Measurements from ENCODE around the gene ERP44. TPM values are rescaled to one million over a fixed set of nuclear protein-coding genes. Genes with fewer than 3 reads are reported as not detected.

Gene ERP44
- total and polyA plus RNA-seq, 10 donors, result 9.5 to 21.4 (median 17.2) TPM

DNA sequence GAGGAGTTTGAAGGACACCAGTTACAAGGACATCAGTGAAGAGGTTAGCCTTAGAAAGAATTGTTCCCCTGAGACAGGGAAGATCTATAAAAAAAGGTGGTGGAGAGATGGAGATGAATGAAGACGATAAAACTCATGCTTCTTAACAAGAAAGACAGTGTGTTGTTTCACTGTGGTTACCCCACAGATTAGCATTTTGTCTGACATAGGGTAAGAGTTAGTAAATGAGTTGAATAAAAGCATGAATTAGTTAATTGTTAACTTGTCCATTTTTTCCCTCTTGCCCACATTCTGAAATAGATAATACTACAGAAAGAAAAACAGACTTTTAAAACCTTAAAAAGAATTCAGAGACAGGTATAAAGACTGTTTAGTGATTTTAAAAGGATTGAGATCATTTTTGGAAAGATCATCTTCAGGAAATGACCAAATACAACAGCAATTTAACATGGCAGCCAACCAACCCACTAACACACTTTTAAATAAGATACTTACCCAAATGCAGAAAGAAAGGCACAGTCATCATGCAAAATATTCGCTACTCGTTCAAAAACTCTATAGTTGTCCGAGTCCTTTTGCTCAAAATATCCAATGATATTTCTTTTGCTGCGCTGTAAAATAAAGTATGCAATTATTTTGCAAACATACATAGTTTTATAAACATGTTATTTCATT is 78.5 kb downstream of the ERP44 start:
- DNase-seq, result no peak
- peaks cover 0 to 73% (median 30%) of the 10 kb centered on the region in 6 donors for H3K36me3 ChIP-seq
- intact Hi-C loops (cut with DNase I; ENCODE audit: low total_unique reads), result loop anchor here (10.0 kb wide), 1 partner anchor 305 kb away; no protein-coding TSS in a partner anchor

DNA sequence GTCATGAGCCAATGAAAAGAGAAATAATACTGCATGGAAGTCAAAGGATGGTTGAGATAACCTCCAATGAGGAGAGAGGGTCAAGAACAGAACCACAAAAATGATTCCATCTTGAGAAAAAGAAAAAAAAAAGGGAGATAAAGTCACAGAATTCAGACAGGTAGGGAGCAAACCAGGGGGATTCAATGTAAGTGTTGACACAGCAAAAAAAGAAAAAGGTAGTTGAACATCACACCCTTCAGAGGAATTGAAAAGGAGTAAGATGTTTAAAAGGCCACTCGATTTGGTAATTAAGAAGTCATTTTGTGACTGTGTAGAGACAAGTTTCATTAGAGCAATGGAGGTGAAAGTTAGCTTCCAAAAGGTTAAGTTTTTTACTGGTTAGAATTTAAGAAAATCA is 79.3 kb downstream of the ERP44 start:
- Histone ChIP-seq H3K27ac (no peak overlapping the region), H3K4me3 (no peak overlapping the region), H3K4me1 (no peaks in the 10 kb centered on the region), H3K36me3 (peaks cover 0 to 74% (median 37%) of the 10 kb centered on the region in 6 donors), H3K9me3 (peaks cover 0 to 2% (median 0%) of the 10 kb centered on the region in 8 donors), H3K27me3 (replicated peaks in 1 of 7) (no peaks in the 10 kb centered on the region)
- TF ChIP-seq, protein P1, sequence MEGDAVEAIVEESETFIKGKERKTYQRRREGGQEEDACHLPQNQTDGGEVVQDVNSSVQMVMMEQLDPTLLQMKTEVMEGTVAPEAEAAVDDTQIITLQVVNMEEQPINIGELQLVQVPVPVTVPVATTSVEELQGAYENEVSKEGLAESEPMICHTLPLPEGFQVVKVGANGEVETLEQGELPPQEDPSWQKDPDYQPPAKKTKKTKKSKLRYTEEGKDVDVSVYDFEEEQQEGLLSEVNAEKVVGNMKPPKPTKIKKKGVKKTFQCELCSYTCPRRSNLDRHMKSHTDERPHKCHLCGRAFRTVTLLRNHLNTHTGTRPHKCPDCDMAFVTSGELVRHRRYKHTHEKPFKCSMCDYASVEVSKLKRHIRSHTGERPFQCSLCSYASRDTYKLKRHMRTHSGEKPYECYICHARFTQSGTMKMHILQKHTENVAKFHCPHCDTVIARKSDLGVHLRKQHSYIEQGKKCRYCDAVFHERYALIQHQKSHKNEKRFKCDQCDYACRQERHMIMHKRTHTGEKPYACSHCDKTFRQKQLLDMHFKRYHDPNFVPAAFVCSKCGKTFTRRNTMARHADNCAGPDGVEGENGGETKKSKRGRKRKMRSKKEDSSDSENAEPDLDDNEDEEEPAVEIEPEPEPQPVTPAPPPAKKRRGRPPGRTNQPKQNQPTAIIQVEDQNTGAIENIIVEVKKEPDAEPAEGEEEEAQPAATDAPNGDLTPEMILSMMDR (IDR thresholded peaks at IDR 0.05 in 8 of 11, conservative IDR thresholded peaks at IDR 0.05 in 3 of 11), result no peak
- TF ChIP-seq POLR2AphosphoS5 (IDR thresholded peaks at IDR 0.05) (no peak), POLR2A (IDR thresholded peaks at IDR 0.05) (no peak)
- no peak for DNase-seq
- WGBS, 5 donors, result 89 to 97% (median 94%) methylated on average over 1 of the region's 1 CpG
- intact Hi-C loops (cut with DNase I; ENCODE audit: low total_unique reads), result no loop called here

More for the DNA sequence above, 78.5 kb downstream of the ERP44 start:
- Histone ChIP-seq H3K4me3 (no peak overlapping the region), H3K27ac (no peak overlapping the region), H3K27me3 (replicated peaks in 1 of 7) (no peaks in the 10 kb centered on the region), H3K4me1 (no peaks in the 10 kb centered on the region), H3K9me3 (peaks cover 0 to 8% (median 3%) of the 10 kb centered on the region in 8 donors)
- TF ChIP-seq, protein P1 (IDR thresholded peaks at IDR 0.05 in 8 of 11, conservative IDR thresholded peaks at IDR 0.05 in 3 of 11), result no peak
- no peak for TF ChIP-seq POLR2A (IDR thresholded peaks at IDR 0.05)
- TF ChIP-seq POLR2AphosphoS5 (IDR thresholded peaks at IDR 0.05), result no peak
- 89 to 95% (median 91%) methylated on average over 5 of the region's 5 CpGs for WGBS, 5 donors

DNA sequence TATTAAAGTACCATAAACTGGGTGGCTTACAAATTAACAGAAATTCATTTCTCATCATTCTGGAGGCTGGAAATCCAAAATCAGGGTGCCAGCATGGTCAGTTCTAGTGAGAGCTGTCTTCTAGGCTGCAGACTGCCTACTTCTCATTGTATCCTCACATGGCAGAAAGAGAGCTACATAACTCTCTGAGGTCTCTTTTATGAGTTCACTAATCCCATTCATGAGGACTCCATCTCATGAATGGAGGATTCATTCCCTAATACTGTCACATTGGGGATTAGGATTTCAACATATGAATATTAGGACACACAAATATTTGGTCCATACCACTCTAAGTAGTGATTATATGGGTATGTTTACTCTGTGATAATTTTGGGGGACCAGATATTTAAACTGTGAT is 84.0 kb downstream of the ERP44 start:
- H3K27me3 ChIP-seq (replicated peaks in 1 of 7), result no peaks in the 10 kb centered on the region
- H3K4me1 ChIP-seq, result no peaks in the 10 kb centered on the region
- no peak overlapping the region for H3K27ac ChIP-seq
- no peak for DNase-seq
- peaks cover 0 to 15% (median 12%) of the 10 kb centered on the region in 8 donors for H3K9me3 ChIP-seq
- H3K4me3 ChIP-seq, result no peak overlapping the region
- intact Hi-C loops (cut with DNase I; ENCODE audit: low total_unique reads), result loop anchor here (5.0 kb wide), 1 partner anchor 208 kb away; no protein-coding TSS in a partner anchor
- peaks cover 0 to 98% (median 55%) of the 10 kb centered on the region in 6 donors for H3K36me3 ChIP-seq
- TF ChIP-seq POLR2AphosphoS5 (IDR thresholded peaks at IDR 0.05), result no peak
- no peak for TF ChIP-seq POLR2A (IDR thresholded peaks at IDR 0.05)
- TF ChIP-seq, protein P1 (IDR thresholded peaks at IDR 0.05 in 8 of 11, conservative IDR thresholded peaks at IDR 0.05 in 3 of 11), result no peak

DNA sequence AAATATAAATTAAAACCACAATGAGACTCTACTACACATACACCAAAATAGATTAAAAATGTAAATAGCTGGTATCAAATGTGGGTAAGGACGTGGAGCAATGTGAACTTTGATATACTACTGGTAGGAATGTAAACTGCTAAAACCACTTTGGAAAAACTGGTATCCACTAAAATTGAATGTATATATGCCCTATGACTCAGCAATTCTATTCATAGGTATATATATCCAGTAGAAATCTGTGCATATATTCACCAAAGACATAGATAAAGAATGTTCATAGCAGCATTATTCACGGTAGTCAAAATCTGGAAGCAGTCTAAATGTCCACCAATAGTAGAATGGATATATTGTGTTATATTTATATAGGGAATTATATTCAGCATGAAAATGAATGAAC is 85.2 kb downstream of the ERP44 start:
- H3K27ac ChIP-seq, result no peak overlapping the region
- WGBS, 5 donors, result 88 to 98% (median 93%) methylated on average over 2 of the region's 2 CpGs
- no peak overlapping the region for H3K4me3 ChIP-seq
- peaks cover 0 to 95% (median 52%) of the 10 kb centered on the region in 6 donors for H3K36me3 ChIP-seq
- intact Hi-C loops (cut with DNase I; ENCODE audit: low total_unique reads), result loop anchor here (5.0 kb wide), 1 partner anchor 206 kb away; no protein-coding TSS in a partner anchor
- no peak for DNase-seq
- peaks cover 0 to 15% (median 12%) of the 10 kb centered on the region in 8 donors for H3K9me3 ChIP-seq
- TF ChIP-seq POLR2A (IDR thresholded peaks at IDR 0.05) (no peak), POLR2AphosphoS5 (IDR thresholded peaks at IDR 0.05) (no peak)
- TF ChIP-seq, protein P1 (IDR thresholded peaks at IDR 0.05 in 8 of 11, conservative IDR thresholded peaks at IDR 0.05 in 3 of 11), result no peak
- no peaks in the 10 kb centered on the region for H3K4me1 ChIP-seq
- H3K27me3 ChIP-seq (replicated peaks in 1 of 7), result no peaks in the 10 kb centered on the region
